ENCODE measurements around the gene CLCA1.

Gene CLCA1, protein sequence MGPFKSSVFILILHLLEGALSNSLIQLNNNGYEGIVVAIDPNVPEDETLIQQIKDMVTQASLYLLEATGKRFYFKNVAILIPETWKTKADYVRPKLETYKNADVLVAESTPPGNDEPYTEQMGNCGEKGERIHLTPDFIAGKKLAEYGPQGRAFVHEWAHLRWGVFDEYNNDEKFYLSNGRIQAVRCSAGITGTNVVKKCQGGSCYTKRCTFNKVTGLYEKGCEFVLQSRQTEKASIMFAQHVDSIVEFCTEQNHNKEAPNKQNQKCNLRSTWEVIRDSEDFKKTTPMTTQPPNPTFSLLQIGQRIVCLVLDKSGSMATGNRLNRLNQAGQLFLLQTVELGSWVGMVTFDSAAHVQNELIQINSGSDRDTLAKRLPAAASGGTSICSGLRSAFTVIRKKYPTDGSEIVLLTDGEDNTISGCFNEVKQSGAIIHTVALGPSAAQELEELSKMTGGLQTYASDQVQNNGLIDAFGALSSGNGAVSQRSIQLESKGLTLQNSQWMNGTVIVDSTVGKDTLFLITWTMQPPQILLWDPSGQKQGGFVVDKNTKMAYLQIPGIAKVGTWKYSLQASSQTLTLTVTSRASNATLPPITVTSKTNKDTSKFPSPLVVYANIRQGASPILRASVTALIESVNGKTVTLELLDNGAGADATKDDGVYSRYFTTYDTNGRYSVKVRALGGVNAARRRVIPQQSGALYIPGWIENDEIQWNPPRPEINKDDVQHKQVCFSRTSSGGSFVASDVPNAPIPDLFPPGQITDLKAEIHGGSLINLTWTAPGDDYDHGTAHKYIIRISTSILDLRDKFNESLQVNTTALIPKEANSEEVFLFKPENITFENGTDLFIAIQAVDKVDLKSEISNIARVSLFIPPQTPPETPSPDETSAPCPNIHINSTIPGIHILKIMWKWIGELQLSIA

DNA sequence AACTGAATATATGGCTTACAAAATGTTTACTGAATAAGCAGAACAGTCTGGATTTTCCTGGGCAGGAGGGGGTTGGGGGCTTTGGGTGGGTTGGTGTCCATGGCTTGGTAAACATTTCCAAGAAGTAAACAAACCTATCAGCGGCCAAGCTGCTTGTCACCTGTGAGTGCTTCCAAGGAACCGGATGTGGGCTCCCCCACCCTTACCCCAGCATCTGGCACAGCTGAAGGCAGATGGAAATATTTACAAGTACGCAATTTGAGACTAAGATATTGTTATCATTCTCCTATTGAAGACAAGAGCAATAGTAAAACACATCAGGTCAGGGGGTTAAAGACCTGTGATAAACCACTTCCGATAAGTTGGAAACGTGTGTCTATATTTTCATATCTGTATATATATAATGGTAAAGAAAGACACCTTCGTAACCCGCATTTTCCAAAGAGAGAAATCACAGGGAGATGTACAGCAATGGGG is at the start of gene CLCA1:
TSS of gene CLCA1 (plus strand) at position 427 of the 477 bp plus-strand sequence. CDS start at position 472, 45 bp downstream.
- DNase-seq (ENCODE audit: low read depth), result no peak

DNA sequence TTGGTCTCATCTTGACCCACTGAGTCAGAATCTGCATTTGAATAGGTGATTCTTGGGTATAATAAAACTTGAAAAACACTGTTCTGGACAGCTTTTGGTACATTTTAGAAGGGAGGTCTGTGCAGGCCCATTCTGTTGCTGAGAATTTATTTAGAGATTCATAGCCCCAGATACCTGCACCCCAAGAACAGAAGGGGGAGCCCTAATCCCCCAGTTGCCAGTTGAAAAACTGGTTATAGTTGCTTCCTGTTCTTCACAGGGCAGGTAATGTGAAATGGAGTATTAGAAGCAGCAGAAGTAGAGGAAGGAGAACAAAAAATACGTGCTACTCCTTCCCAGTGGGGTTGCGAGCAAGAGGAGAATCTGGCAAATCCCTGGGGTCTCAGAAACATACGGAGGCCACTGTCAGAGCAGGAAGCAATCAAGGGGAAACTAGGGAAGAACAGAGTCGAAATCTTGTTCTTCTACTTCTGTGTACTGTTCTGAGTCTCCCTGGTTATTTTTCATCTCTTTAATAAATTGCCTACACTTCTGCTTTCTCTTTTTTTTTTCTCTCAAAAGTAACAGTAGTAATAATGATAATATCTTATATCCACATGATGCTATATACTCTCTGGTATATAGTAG is 49.3 kb upstream of the CLCA1 start:
- peak; percentile 32 for DNase-seq (ENCODE audit: low read depth)

DNA sequence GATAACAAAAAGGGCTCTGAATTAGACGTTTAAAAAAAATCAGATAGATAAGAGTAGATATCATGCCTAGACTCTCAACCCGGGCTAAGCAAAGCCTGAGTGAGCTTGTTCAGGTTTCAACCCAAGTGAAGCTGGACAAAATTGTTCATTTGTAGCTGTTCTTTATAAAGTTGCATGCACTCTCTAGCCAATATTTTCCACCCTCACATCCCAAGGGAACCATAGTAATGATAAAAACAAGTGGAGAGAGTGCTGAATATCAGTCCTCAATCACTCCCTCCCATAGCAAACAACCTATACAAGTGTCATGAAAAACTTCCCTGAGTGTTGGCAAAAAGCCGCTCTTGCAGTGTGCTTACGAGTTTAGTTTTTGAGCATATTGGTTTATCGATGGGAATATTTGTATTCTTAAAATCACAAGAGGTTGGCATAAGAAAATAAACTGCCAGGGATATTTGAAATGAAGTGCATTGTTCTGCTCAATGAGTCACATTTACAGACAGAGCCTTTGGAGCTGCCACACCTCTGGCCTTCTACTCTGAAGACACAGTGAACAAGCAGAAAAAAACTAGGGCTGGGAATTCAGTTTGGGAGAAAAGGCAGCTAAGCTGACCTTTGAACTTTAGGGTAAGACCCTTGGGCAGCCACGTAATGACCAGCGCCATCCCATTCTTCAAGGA is 47.0 kb upstream of the CLCA1 start:
- DNase-seq (ENCODE audit: low read depth), result no peak

DNA sequence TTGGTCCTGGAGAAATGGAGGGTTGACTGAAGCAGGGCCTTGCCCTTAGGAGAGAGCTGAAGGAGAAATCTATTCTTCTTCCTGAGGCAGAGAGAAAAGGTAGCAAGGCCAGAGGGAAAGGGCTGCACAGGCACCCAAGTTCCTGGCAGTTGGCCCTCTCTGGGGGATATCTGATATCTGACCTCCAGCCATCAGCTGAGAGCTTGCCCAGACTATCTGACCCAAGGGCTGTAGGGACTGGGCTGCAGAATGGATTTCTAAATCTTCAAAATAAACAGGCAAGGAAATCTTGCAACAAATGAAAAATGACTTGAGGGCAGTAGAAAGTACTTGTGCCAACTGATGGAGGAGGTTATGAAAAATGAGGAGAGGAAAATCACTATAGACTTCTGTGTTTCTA is 45.3 kb upstream of the CLCA1 start:
- DNase-seq (ENCODE audit: low read depth), result no peak

DNA sequence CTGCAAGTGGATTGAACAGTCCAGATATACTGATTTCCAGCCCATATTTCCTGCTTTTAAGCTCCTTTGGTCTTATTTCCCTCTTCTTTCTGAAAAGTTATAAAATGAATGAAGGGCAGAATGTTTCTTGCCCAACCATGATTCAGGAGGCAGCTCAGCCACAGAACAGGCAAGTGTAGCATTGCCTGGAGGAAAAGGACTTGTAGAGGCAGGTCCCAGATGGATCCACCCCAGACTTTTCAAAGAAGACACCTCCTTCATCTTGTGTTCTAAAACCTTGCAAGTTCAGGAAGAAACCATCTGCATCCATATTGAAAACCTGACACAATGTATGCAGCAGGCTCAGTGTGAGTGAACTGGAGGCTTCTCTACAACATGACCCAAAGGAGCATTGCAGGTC is 44.9 kb upstream of the CLCA1 start, which contains the start of gene CLCA2:
TSS of gene CLCA2 (plus strand) at position 299 of the 400 bp plus-strand sequence. CDS start at position 376, 77 bp downstream.
- DNase-seq (ENCODE audit: low read depth), result no peak

DNA sequence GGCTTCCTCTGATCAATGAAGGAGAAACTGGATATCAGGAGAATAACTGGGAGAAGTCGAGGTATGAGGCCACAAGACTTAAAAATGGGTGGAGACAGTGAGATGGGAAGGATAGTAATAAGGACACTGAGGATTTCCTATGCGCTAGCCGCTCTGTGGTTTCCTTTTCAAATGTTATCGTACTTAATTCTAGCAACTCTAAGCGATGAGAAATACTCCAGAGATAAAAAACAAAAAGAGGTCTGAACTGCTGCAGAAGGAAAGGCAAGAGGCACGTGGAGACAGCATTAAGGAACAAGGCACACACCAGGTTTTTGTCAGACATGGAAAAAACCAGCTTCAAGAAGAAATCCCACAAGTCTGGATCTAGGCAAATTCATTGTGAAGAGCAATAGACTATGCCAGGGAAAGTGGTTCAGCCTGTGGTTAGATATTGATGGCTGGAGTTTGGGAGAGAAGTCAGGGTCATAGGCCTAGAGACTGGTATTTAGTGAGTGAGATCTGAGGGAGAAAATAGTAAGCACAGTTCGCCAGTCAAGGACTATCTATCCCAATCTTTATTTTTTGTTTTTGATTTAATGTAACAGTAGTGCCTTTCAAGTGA is 39.5 kb upstream of the CLCA1 start:
- DNase-seq (ENCODE audit: low read depth), result peak; percentile 37

DNA sequence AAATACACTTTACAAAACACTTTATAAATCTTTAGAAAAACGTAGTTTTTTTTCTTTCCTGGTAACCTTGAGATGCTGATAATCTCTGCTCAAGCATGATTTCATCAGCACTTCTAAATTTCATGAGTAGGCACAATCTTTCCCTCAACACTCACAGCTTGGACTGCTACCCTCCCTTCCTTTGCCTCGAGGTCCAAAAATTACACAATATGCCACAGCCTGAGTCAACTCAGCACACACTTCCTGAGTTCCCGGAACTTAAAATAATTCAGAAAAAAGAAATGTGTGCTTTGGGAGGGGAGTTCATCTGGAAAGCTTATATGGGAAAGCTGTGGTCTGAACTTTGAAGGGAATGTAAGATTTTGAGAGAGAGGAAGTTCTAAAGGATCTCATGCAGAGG is 38.9 kb upstream of the CLCA1 start:
- peak; percentile 96 for DNase-seq (ENCODE audit: low read depth)

DNA sequence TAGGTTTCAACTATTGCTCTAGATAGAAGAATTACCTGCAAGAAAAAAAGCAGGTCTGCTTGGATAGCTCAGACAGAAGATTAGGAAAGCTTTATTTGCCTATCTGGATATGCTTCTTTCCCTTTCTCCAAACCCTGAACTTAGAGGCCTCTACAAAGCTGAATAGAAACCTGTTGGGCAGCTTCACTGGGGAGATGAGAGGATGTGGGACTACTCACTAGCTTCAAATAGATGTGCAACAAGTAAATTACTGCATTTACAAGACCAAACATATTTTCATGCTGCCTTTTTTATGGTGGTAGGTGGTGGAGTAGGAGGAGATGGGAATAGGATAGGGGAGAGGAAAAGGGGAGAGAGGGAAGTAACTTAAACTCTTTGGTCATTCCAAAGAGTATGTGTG is 38.4 kb upstream of the CLCA1 start:
- DNase-seq (ENCODE audit: low read depth), result peak; percentile 16

DNA sequence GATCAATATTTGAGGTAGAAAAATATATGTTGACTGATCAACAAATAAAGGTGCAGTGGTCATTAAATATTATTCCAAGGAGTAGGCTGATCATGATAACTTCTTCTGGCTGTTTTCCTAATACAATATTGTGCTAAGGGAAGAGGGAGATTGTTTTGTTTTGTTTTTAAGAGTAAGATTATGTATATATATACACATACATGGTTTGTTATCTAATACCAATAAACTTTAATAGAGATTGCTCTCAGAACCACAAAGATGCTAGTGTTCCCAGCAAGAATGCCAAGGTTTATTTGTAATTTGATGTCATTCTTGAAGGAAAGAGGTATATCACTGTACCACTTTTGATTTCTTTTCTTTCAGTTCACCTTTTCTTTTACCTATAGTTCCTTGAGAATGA is 34.7 kb upstream of the CLCA1 start:
- DNase-seq (ENCODE audit: low read depth), result no peak

DNA sequence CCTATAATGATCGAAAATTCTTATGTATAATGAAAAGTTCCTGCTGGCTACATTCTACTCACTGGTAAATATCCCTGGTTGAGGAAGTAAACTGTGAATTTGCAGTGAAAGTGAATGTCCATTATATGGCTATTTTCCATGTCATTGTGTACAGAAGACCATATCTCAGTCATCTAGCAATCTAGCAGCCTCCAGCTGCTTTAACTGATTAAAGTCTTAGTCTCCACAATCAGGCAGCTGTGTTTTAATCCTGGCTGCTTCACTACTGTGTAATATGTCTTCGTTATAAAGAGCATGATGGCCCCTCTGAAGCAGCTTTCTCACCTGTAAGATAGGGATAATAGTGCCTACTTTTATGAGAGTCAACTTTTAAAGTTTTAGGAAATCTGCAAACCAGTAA is 33.4 kb upstream of the CLCA1 start:
- DNase-seq (ENCODE audit: low read depth), result no peak

DNA sequence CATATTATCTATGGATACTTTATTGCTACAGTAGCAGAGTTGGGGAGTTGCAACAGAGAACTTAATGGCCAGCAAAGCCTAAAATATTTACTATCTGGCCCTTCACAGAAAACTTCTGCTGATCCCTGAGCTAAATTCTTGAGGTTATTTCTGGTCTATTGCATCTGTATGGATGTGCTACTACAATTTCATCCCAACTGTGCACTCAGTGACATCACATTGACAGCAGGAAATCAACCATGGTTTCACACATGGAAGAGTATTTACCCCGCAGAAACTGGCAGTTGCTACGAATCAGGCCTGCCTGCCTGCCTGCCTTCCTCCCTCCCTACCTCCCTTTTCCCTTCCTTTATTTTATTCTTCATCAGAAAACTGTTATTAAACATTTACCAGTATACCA is 32.7 kb upstream of the CLCA1 start:
- DNase-seq (ENCODE audit: low read depth), result peak; percentile 3

DNA sequence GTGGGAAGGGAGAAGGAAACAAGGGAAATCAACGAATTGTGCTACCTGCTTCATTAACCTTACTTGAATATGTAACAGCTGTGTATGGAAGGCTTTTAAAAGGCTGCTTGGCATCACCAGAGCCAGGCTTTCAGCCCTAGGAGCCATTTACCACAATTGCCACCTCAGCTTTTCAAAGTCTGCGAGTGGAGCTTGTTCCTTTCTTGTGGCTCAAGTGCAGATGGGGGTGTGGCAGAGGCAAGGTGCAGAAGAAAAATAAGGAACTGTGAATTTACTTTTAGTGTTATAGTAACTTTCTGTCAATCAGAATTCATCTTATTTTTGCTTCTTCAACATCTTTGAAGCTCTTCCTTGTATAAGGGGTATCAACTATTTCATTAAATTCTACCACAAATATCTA is 27.1 kb upstream of the CLCA1 start:
- DNase-seq (ENCODE audit: low read depth), result no peak

DNA sequence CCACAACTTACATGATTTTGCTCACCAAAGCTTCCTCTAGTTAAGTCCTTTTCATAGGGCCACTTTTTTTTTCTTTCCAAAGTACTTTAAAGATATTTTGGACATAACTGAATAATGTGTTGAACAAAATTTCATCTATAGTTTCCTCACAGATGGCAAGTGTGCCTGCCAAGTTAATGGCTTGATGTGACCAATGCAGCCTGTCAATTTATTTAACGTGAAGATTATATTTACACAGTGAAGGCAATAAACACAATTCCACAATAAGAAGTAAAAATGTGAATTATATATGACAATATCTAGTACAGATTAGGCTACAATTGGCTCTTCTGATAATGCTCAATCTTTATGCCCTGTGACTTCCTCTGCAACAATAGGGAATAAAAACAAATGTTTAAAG is 26.7 kb upstream of the CLCA1 start:
- no peak for DNase-seq (ENCODE audit: low read depth)

DNA sequence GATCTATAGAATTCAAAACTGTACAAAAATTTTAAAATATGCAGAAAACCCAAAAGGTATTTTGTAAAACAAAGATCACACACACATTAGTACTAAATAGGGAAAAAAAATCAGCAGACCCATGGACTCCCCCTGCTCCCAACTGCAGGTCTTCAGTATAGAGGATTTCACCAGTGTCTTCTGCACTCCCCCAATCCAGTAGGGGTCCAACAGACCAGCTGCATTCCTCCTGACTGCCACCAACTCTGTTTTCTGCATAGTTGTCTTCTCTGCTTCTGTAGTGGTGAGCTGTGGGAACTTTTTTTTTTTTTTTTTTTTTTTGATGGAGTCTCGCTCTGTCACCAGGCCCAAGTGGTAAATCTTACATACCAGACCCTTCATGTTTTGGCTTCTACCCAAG is 22.8 kb upstream of the CLCA1 start:
- peak; percentile 3 for DNase-seq (ENCODE audit: low read depth)

DNA sequence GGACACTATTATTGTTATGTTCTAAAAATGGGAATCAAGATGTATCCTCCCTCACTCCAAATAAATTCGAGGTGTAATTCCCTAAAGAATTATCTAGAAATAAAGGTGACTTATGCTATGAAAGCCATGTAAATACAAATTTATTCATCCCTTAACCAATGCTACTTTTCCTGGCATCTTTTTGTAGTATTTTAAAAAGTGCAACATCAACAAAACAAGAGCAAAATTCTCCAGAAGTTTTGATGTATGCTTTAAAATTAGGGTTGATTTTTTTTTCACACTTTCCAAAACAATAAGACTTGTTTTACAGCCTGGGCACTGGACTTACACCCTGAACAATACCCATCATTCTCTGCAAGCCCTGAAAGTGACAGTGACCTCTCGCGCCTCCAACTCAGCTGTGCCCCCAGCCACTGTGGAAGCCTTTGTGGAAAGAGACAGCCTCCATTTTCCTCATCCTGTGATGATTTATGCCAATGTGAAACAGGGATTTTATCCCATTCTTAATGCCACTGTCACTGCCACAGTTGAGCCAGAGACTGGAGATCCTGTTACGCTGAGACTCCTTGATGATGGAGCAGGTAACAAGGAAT is 21.4 kb upstream of the CLCA1 start:
- no peak for DNase-seq (ENCODE audit: low read depth)

DNA sequence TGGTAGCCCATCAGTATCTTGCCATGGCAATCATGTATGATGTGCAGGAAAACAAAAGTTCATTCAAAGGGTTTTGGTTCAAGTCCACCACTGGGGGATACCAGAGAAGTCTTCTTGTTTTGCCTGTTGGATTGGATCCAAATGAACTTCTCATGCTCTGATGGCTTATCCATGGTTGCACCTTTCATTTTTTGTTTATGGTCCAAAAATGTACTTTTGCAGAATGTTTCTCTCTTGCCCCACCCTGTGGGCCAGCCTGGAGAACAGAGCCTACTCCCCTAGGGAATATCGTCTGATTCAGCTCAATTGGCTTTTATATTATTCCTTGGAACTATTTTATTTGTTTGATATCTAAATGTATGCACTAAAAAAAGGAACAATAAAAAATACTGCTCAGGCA is 20.1 kb upstream of the CLCA1 start:
- DNase-seq (ENCODE audit: low read depth), result no peak

DNA sequence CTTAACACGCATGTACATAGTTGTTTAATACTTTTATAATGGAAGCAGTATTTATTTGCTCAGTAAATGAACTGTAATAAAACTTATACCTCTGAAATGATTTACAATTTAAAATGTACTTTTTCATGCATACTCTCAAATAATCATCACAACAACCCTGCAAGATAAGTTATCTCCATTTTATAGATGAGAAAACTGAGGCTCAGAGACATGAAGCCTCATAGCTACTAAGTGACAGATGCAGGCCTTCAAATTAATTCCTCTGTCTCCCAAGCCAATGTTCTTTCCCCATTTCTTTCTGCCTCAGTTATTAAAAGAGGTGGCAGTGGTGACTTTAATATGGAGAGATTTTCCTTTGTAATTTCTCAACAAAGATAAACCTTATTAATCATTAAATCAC is 19.6 kb upstream of the CLCA1 start:
- no peak for DNase-seq (ENCODE audit: low read depth)

DNA sequence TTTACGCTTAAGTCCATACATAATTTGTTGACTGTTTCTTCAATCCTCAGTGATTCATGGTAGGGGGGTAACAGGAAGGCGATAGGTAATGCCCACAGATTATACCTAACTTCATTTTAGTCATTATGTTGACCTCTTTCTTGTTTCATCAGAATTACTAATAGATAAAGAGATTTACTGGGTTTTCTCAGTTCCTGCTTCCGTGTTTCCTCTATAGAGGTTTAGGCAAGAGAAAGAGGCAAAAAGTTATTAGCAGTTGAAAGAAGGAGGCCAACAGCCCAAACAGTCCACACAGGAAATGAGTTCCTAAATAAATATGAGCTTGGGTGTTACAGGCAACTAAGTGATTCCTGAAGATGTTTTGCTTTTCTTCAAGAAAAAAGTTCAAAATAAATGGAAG is 17.9 kb upstream of the CLCA1 start:
- peak; percentile 13 for DNase-seq (ENCODE audit: low read depth)

DNA sequence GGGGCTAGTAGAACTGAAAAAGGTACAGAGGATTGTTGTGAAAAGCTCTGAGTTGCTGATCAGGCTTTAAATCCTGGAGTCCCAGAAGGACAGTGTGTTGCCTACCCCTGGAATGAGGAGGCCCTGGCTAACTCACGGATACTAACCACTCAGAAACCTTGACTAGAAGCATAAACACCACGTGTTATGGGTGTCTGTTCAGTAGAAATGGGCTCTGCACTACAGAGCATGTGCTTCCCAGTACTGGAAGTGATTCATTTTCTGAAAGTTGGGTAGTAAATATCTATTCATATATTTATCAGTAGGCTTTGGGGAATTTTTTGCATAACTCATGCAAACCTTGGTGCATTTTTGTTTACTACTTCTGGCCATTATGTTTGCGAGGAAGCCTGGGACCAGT is 15.1 kb upstream of the CLCA1 start:
- DNase-seq (ENCODE audit: low read depth), result no peak

DNA sequence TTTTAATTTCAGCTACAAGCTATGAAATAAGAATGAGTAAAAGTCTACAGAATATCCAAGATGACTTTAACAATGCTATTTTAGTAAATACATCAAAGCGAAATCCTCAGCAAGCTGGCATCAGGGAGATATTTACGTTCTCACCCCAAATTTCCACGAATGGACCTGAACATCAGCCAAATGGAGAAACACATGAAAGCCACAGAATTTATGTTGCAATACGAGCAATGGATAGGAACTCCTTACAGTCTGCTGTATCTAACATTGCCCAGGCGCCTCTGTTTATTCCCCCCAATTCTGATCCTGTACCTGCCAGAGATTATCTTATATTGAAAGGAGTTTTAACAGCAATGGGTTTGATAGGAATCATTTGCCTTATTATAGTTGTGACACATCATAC is 13.7 kb upstream of the CLCA1 start:
- DNase-seq (ENCODE audit: low read depth), result no peak

DNA sequence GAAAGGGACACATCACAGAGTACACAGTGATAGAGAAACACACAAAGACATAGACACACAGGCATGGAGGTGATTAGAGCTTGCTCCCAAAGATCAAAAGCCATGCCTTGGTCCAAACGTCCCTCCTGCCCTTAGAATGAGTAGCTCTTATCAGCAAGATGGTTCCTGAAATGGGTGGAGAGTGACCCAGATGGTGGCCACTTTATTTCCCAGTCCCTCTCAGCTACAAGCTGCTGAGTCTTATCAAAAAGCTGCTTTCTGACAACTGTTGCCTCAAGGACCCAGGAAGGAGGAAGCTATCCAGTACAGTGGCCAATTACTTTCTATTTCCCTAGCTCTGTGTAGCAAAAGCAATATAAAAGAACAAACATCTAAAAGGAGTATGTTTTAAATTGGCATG is 7.7 kb upstream of the CLCA1 start:
- DNase-seq (ENCODE audit: low read depth), result no peak
